WTC11 (cell line): ENCODE measurements around the gene PIEZO1.

ENCODE experiments used
- ESRRA ChIP-seq: sonication (generic); formaldehyde crosslinking; IDR thresholded peaks from 2 replicates; pipeline ENCODE4 v1.8.1; 2022; ENCODE audit warnings: mild to moderate bottlenecking, missing genetic modification reagents, borderline replicate concordance
- FOXJ3 ChIP-seq: sonication (generic); formaldehyde crosslinking; IDR thresholded peaks from 2 replicates; pipeline ENCODE4 v1.9.0; 2021; ENCODE audit warnings: missing genetic modification reagents, mild to moderate bottlenecking, borderline replicate concordance
- KAT7 ChIP-seq: sonication (generic); formaldehyde crosslinking; IDR thresholded peaks from 2 replicates; pipeline ENCODE4 v1.8.1; 2023; ENCODE audit warnings: missing genetic modification reagents, mild to moderate bottlenecking, borderline replicate concordance
- NR2C2 ChIP-seq: sonication (generic); formaldehyde crosslinking; IDR thresholded peaks from 2 replicates; pipeline ENCODE4 v1.8.0; 2022; ENCODE audit warnings: mild to moderate bottlenecking, missing genetic modification reagents
- RELA ChIP-seq: sonication (generic); formaldehyde crosslinking; IDR thresholded peaks from 2 replicates; pipeline ENCODE4 v1.8.1; 2022; ENCODE audit warnings: missing genetic modification reagents, mild to moderate bottlenecking, borderline replicate concordance
- SMAD4 ChIP-seq: sonication (generic); formaldehyde crosslinking; IDR thresholded peaks from 2 replicates; pipeline ENCODE4 v1.8.0; 2022; ENCODE audit warnings: mild to moderate bottlenecking, missing genetic modification reagents
- TF ChIP-seq, protein P1 (sequence below): fragments of 200-600 bp; IDR thresholded peaks from 2 replicates; pipeline ENCODE4 v1.8.0; 2022; ENCODE audit warnings: antibody characterized with exemption
- TF ChIP-seq, protein P2 (sequence below): sonication (generic); formaldehyde crosslinking; IDR thresholded peaks from 2 replicates; pipeline ENCODE4 v1.8.1; 2022; ENCODE audit warnings: low read depth, missing genetic modification reagents, borderline replicate concordance

DNA sequence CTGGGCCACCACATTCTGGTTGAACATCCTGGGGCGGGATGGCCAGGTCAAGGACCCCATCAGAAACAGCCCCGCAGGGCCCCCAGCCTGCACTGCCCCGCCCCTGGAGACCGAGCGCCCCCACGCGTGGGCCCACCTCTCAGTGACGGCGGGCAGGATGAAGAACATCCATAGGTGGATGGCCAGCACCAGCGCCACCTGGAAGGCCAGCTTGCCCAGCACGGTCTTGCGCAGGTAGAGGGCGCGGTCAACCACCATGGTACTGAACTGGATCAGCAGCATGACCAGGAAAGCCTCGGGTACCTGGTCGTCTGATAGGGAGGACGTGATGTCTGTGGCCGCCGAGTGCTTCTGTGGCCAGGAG is 65.1 kb downstream of the PIEZO1 start:
- TF ChIP-seq KAT7 (CRISPR knock-in tag) (no peak), SMAD4 (CRISPR knock-in tag) (no peak), NR2C2 (CRISPR knock-in tag) (no peak), ESRRA (CRISPR knock-in tag) (no peak), FOXJ3 (no peak), RELA (CRISPR knock-in tag) (no peak)
- TF ChIP-seq, protein P1, sequence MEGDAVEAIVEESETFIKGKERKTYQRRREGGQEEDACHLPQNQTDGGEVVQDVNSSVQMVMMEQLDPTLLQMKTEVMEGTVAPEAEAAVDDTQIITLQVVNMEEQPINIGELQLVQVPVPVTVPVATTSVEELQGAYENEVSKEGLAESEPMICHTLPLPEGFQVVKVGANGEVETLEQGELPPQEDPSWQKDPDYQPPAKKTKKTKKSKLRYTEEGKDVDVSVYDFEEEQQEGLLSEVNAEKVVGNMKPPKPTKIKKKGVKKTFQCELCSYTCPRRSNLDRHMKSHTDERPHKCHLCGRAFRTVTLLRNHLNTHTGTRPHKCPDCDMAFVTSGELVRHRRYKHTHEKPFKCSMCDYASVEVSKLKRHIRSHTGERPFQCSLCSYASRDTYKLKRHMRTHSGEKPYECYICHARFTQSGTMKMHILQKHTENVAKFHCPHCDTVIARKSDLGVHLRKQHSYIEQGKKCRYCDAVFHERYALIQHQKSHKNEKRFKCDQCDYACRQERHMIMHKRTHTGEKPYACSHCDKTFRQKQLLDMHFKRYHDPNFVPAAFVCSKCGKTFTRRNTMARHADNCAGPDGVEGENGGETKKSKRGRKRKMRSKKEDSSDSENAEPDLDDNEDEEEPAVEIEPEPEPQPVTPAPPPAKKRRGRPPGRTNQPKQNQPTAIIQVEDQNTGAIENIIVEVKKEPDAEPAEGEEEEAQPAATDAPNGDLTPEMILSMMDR = no peak
- TF ChIP-seq, protein P2, sequence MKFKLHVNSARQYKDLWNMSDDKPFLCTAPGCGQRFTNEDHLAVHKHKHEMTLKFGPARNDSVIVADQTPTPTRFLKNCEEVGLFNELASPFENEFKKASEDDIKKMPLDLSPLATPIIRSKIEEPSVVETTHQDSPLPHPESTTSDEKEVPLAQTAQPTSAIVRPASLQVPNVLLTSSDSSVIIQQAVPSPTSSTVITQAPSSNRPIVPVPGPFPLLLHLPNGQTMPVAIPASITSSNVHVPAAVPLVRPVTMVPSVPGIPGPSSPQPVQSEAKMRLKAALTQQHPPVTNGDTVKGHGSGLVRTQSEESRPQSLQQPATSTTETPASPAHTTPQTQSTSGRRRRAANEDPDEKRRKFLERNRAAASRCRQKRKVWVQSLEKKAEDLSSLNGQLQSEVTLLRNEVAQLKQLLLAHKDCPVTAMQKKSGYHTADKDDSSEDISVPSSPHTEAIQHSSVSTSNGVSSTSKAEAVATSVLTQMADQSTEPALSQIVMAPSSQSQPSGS (CRISPR knock-in tag) = no peak
